ENCODE measurements around the gene HBEGF. TPM values are rescaled to one million over a fixed set of nuclear protein-coding genes. Genes with fewer than 3 reads are reported as not detected.
A peak's percentile ranks its signal among the peaks of the same experiment; 100 is the strongest.

HBEGF gene
- 5.8 TPM for polyA plus RNA-seq (2013, experiment 1 of 2)
- 5.7 TPM for polyA plus RNA-seq (2013, experiment 2 of 2)

GRCh38 chr5:140346348-140347221 lies at the start of gene HBEGF:
Gene HBEGF (minus strand): TSS chr5:140346603. CDS start chr5:140346328, 275 bp downstream.
- peak; percentile 74 for DNase-seq
- Histone ChIP-seq H3K18ac (ENCODE audit: low read depth in 1 of 2, low read length in 2 of 2) (peak within 1 kb of the TSS in 1 of 2 experiments; percentile 56), H3K23ac (ENCODE audit: low read length in 2 of 2) (no peak within 1 kb of the TSS), H3K14ac (ENCODE audit: low read length in 2 of 2) (no peak within 1 kb of the TSS), H3K9me3 (ENCODE audit: control insufficient read depth, low read length) (no peaks in the 10 kb centered on the region), H3K27me3 (ENCODE audit: control insufficient read depth in 1 of 2, insufficient read depth in 1 of 2, low read length in 2 of 2) (no peaks in the 10 kb centered on the region), H2AFZ (ENCODE audit: low read depth, low read length) (peak within 1 kb of the TSS; percentile 43), H3K9ac (ENCODE audit: low read length) (peak within 1 kb of the TSS; percentile 84), H2AK5ac (ENCODE audit: low read length, severe bottlenecking) (no peak within 1 kb of the TSS), H3K4me3 (ENCODE audit: insufficient read depth in 1 of 2, low read depth in 1 of 2, low read length in 2 of 2) (peak within 1 kb of the TSS; percentile 72 to 81), H3K4me2 (ENCODE audit: low read length, poor library complexity, severe bottlenecking) (peak within 1 kb of the TSS; percentile 79), H2BK15ac (ENCODE audit: low read depth, poor library complexity, severe bottlenecking) (peak within 1 kb of the TSS; percentile 34), H3K4ac (ENCODE audit: low read depth in 1 of 2, low read length in 2 of 2) (no peak within 1 kb of the TSS), H3K4me1 (ENCODE audit: control insufficient read depth, insufficient read depth, low read depth, low read length) (peaks cover 16% of the 10 kb centered on the region), H3K36me3 (ENCODE audit: control insufficient read depth in 1 of 2, insufficient read depth in 2 of 2, low read depth in 1 of 2, low read length in 2 of 2) (peaks cover 10% of the 10 kb centered on the region in 2 experiments), H4K8ac (ENCODE audit: low read length) (peak within 1 kb of the TSS; percentile 19), H2BK5ac (ENCODE audit: low read depth, low read length, poor library complexity, severe bottlenecking) (no peak within 1 kb of the TSS), H3K79me1 (replicated peaks; ENCODE audit: low read length, poor library complexity, severe bottlenecking) (peaks cover 6% of the 10 kb centered on the region), H2BK12ac (ENCODE audit: low read length in 2 of 2) (peak within 1 kb of the TSS in 1 of 2 experiments; percentile 55), H2BK120ac (ENCODE audit: low read depth, low read length) (no peak within 1 kb of the TSS), H3K27ac (ENCODE audit: low read length, poor library complexity, severe bottlenecking) (no peak within 1 kb of the TSS), H4K91ac (ENCODE audit: low read length) (no peak within 1 kb of the TSS)
- WGBS = 4% methylated on average over 63 of the region's 72 CpGs

DNA sequence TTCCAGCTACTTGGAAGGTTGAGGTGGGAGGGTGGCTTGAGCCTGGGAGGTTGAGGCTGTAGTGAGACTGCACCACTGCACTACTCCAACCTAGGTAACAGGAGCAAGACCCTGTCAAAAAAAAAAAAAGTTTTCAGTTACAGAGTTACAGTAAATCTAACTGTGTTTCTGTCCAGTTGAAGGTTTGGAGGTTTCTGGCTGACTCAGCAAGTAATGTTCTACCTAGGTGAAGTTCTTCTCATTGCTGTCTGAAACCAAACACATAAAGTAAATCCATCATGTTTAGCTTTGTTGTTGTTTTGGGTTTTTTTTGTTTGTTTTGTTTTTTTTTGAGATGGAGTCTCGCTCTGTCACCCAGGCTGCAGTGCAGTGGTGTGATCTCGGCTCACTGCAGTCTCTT lies 47.3 kb upstream of the HBEGF start:
- no peaks in the 10 kb centered on the region for H3K4me1 ChIP-seq (ENCODE audit: control insufficient read depth, insufficient read depth, low read depth, low read length)
- H4K91ac ChIP-seq (ENCODE audit: low read length) = no peak overlapping the region
- H3K23ac ChIP-seq (ENCODE audit: low read length in 2 of 2) = no peak overlapping the region
- H3K14ac ChIP-seq (ENCODE audit: low read length in 2 of 2) = no peak overlapping the region
- H4K8ac ChIP-seq (ENCODE audit: low read length) = no peak overlapping the region
- no peak overlapping the region for H2BK5ac ChIP-seq (ENCODE audit: low read depth, low read length, poor library complexity, severe bottlenecking)
- H2AFZ ChIP-seq (ENCODE audit: low read depth, low read length) = no peak overlapping the region
- H3K27ac ChIP-seq (ENCODE audit: low read length, poor library complexity, severe bottlenecking) = no peak overlapping the region
- H2AK5ac ChIP-seq (ENCODE audit: low read length, severe bottlenecking) = no peak overlapping the region
- H3K4me3 ChIP-seq (ENCODE audit: insufficient read depth in 1 of 2, low read depth in 1 of 2, low read length in 2 of 2) = no peak overlapping the region
- DNase-seq = no peak
- H3K9me3 ChIP-seq (ENCODE audit: control insufficient read depth, low read length) = no peaks in the 10 kb centered on the region
- H3K36me3 ChIP-seq (ENCODE audit: control insufficient read depth in 1 of 2, insufficient read depth in 2 of 2, low read depth in 1 of 2, low read length in 2 of 2) = no peaks in the 10 kb centered on the region
- no peak overlapping the region for H3K4me2 ChIP-seq (ENCODE audit: low read length, poor library complexity, severe bottlenecking)
- no peaks in the 10 kb centered on the region for H3K79me1 ChIP-seq (replicated peaks; ENCODE audit: low read length, poor library complexity, severe bottlenecking)
- no peaks in the 10 kb centered on the region for H3K27me3 ChIP-seq (ENCODE audit: control insufficient read depth in 1 of 2, insufficient read depth in 1 of 2, low read length in 2 of 2)
- no peak overlapping the region for H3K4ac ChIP-seq (ENCODE audit: low read depth in 1 of 2, low read length in 2 of 2)
- H2BK12ac ChIP-seq (ENCODE audit: low read length in 2 of 2) = no peak overlapping the region
- H2BK15ac ChIP-seq (ENCODE audit: low read depth, poor library complexity, severe bottlenecking) = no peak overlapping the region
- no peak overlapping the region for H3K18ac ChIP-seq (ENCODE audit: low read depth in 1 of 2, low read length in 2 of 2)
- H2BK120ac ChIP-seq (ENCODE audit: low read depth, low read length) = no peak overlapping the region
- H3K9ac ChIP-seq (ENCODE audit: low read length) = no peak overlapping the region
- WGBS = no CpG with 5 or more reads among the region's 2 CpGs

GRCh38 chr5:140391732-140392131 lies 45.3 kb upstream of the HBEGF start:
- Histone ChIP-seq H2BK15ac (ENCODE audit: low read depth, poor library complexity, severe bottlenecking) (no peak overlapping the region), H3K27me3 (ENCODE audit: control insufficient read depth in 1 of 2, insufficient read depth in 1 of 2, low read length in 2 of 2) (no peaks in the 10 kb centered on the region), H3K18ac (ENCODE audit: low read depth in 1 of 2, low read length in 2 of 2) (no peak overlapping the region), H2AFZ (ENCODE audit: low read depth, low read length) (no peak overlapping the region), H3K79me1 (replicated peaks; ENCODE audit: low read length, poor library complexity, severe bottlenecking) (no peaks in the 10 kb centered on the region), H3K9ac (ENCODE audit: low read length) (no peak overlapping the region), H3K27ac (ENCODE audit: low read length, poor library complexity, severe bottlenecking) (no peak overlapping the region), H3K9me3 (ENCODE audit: control insufficient read depth, low read length) (no peaks in the 10 kb centered on the region), H2BK12ac (ENCODE audit: low read length in 2 of 2) (no peak overlapping the region), H4K8ac (ENCODE audit: low read length) (no peak overlapping the region), H3K4me2 (ENCODE audit: low read length, poor library complexity, severe bottlenecking) (no peak overlapping the region), H3K4me1 (ENCODE audit: control insufficient read depth, insufficient read depth, low read depth, low read length) (no peaks in the 10 kb centered on the region), H2BK120ac (ENCODE audit: low read depth, low read length) (no peak overlapping the region), H3K4ac (ENCODE audit: low read depth in 1 of 2, low read length in 2 of 2) (no peak overlapping the region), H2AK5ac (ENCODE audit: low read length, severe bottlenecking) (no peak overlapping the region), H3K4me3 (ENCODE audit: insufficient read depth in 1 of 2, low read depth in 1 of 2, low read length in 2 of 2) (no peak overlapping the region), H3K36me3 (ENCODE audit: control insufficient read depth in 1 of 2, insufficient read depth in 2 of 2, low read depth in 1 of 2, low read length in 2 of 2) (no peaks in the 10 kb centered on the region), H3K14ac (ENCODE audit: low read length in 2 of 2) (no peak overlapping the region), H2BK5ac (ENCODE audit: low read depth, low read length, poor library complexity, severe bottlenecking) (no peak overlapping the region), H4K91ac (ENCODE audit: low read length) (no peak overlapping the region), H3K23ac (ENCODE audit: low read length in 2 of 2) (no peak overlapping the region)
- WGBS = 100% methylated on average over 1 of the region's 1 CpG
- DNase-seq = no peak

DNA sequence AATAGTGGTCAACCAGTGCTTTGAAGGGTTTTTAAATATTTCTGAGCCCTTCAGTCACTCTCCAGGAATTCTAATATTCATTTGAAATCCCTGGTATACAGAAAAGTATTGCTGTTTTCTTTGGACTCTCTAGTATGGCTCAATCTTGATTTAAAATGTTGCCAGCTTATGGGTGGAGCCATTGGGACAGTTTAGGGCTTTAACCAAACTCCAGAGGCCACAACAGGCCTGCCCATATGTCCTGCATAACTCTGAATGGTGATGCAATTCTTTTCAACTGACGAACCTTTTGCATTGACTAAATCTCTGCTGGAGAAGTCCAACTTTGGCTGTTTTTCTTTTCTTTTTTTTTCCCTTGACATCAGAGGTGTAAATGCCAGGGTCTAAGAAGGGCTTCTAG lies 44.9 kb upstream of the HBEGF start:
- no peak for DNase-seq
- no peak overlapping the region for H2BK15ac ChIP-seq (ENCODE audit: low read depth, poor library complexity, severe bottlenecking)
- H4K8ac ChIP-seq (ENCODE audit: low read length) = no peak overlapping the region
- H2AK5ac ChIP-seq (ENCODE audit: low read length, severe bottlenecking) = no peak overlapping the region
- H3K27me3 ChIP-seq (ENCODE audit: control insufficient read depth in 1 of 2, insufficient read depth in 1 of 2, low read length in 2 of 2) = no peaks in the 10 kb centered on the region
- no peak overlapping the region for H2BK12ac ChIP-seq (ENCODE audit: low read length in 2 of 2)
- H4K91ac ChIP-seq (ENCODE audit: low read length) = no peak overlapping the region
- no peaks in the 10 kb centered on the region for H3K79me1 ChIP-seq (replicated peaks; ENCODE audit: low read length, poor library complexity, severe bottlenecking)
- H3K14ac ChIP-seq (ENCODE audit: low read length in 2 of 2) = no peak overlapping the region
- H3K36me3 ChIP-seq (ENCODE audit: control insufficient read depth in 1 of 2, insufficient read depth in 2 of 2, low read depth in 1 of 2, low read length in 2 of 2) = no peaks in the 10 kb centered on the region
- no peaks in the 10 kb centered on the region for H3K4me1 ChIP-seq (ENCODE audit: control insufficient read depth, insufficient read depth, low read depth, low read length)
- no peak overlapping the region for H3K4me2 ChIP-seq (ENCODE audit: low read length, poor library complexity, severe bottlenecking)
- no peak overlapping the region for H3K4ac ChIP-seq (ENCODE audit: low read depth in 1 of 2, low read length in 2 of 2)
- no peak overlapping the region for H3K18ac ChIP-seq (ENCODE audit: low read depth in 1 of 2, low read length in 2 of 2)
- H3K4me3 ChIP-seq (ENCODE audit: insufficient read depth in 1 of 2, low read depth in 1 of 2, low read length in 2 of 2) = no peak overlapping the region
- H3K9ac ChIP-seq (ENCODE audit: low read length) = no peak overlapping the region
- no peak overlapping the region for H3K23ac ChIP-seq (ENCODE audit: low read length in 2 of 2)
- H3K27ac ChIP-seq (ENCODE audit: low read length, poor library complexity, severe bottlenecking) = no peak overlapping the region
- H2AFZ ChIP-seq (ENCODE audit: low read depth, low read length) = no peak overlapping the region
- H3K9me3 ChIP-seq (ENCODE audit: control insufficient read depth, low read length) = no peaks in the 10 kb centered on the region
- no peak overlapping the region for H2BK5ac ChIP-seq (ENCODE audit: low read depth, low read length, poor library complexity, severe bottlenecking)
- 100% methylated on average over 1 of the region's 1 CpG for WGBS
- H2BK120ac ChIP-seq (ENCODE audit: low read depth, low read length) = no peak overlapping the region
